Body of pancreas (tissue), 4 donors: ENCODE results near the gene C3orf18.

Experiments used
- POLR2A ChIP-seq, 3 donors: fragments of 450-650 bp; IDR thresholded peaks; one replicate each; pipeline ENCODE4 v1.6.1; 2016; ENCODE audit warnings: antibody characterized with exemption in 3 of 3, mild to moderate bottlenecking in 2 of 3
- TF ChIP-seq, protein P1 (sequence below), 7 experiments: fragments of 450-650 bp in 4 of 7; fragments of 200-600 bp in 3 of 7; sonication (generic) in 3 of 7; IDR thresholded peaks; one replicate each; pipeline ENCODE4 v1.5.1; 2016 to 2019; ENCODE audit warnings: antibody characterized with exemption in 7 of 7

DNA sequence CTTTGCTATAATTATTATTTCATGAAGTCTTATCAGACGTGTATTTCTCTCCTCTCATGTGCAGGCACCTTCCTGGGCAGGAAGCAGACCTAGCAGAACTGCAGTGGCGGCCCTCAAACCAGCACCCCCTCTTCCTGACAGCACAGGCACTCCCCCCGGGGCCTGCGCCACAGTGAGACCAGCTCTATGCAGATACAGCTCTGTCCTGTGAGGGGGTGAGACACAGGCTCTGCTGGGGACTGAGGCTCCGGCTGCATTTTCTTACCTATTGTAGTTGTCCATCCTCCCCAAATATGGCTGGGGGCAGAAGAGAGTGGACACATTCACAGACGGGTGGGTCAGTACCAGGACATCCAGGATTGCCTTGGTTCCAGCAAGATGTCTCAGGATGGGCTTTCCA lies 39.0 kb upstream of the C3orf18 start:
- TF ChIP-seq, protein P1, sequence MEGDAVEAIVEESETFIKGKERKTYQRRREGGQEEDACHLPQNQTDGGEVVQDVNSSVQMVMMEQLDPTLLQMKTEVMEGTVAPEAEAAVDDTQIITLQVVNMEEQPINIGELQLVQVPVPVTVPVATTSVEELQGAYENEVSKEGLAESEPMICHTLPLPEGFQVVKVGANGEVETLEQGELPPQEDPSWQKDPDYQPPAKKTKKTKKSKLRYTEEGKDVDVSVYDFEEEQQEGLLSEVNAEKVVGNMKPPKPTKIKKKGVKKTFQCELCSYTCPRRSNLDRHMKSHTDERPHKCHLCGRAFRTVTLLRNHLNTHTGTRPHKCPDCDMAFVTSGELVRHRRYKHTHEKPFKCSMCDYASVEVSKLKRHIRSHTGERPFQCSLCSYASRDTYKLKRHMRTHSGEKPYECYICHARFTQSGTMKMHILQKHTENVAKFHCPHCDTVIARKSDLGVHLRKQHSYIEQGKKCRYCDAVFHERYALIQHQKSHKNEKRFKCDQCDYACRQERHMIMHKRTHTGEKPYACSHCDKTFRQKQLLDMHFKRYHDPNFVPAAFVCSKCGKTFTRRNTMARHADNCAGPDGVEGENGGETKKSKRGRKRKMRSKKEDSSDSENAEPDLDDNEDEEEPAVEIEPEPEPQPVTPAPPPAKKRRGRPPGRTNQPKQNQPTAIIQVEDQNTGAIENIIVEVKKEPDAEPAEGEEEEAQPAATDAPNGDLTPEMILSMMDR (IDR thresholded peaks at IDR 0.05) = no peak
- no peak for TF ChIP-seq POLR2A (IDR thresholded peaks at IDR 0.05)
